ENCODE measurements around the gene APRT.

- peak; percentile 94 for TF ChIP-seq CTCF (IDR thresholded peaks at IDR 0.05)
- TF ChIP-seq ZFX (IDR thresholded peaks at IDR 0.05; ENCODE audit: borderline replicate concordance): no peak
Observed at GRCh38 chr16:88785106-88785924, 26.4 kb downstream of the APRT start, which contains the start of gene PIEZO1.

Data from 22Rv1 (cell line).